Fibroblast of skin of scalp (primary cell): Measurements from ENCODE around the gene AMBP.

Experiments
- DNase-seq: peaks from one replicate; pipeline ENCODE4 v3.0.0-alpha.2; 2013

The AMBP gene

DNA sequence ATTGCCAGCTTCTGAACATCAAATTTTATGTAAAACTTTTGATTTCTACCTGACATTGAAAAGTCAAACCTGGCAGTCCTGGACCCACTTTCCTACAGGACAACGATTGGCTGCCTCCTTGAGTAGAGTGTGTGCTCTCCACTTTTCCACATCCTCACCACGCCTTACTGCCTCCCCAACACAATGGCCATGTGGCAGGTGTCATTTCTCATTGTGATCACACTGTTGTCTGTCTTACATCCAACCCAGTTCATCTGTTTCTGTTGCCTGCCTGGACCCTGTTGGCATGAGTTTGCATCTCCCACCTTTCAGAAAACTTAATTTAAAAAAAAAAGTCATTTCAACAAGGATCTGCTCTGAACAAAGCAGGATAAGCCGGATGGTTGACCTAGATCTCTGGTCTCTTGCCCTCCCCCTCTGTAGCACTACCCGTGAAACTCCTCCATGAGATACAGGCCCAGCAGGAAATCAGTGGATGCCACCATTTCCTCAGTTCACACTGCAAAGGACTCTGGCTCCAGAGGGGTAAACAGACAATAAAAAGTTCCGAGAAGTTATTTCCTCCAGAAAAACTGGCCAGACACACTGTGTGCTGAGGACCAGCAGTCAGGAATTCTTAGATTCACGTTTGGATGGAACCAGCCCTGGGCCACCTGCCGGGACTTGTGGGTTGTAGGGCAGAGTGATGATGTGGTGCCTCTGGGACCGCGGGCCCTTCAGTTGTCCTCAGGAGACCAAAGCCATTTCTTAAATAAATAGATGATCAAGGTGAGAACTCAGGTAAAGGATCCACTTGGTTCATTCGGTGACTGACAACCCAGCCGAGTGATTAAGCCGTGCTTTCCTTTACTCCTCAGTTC is 48.6 kb downstream of the AMBP start:
- DNase-seq, result no peak

DNA sequence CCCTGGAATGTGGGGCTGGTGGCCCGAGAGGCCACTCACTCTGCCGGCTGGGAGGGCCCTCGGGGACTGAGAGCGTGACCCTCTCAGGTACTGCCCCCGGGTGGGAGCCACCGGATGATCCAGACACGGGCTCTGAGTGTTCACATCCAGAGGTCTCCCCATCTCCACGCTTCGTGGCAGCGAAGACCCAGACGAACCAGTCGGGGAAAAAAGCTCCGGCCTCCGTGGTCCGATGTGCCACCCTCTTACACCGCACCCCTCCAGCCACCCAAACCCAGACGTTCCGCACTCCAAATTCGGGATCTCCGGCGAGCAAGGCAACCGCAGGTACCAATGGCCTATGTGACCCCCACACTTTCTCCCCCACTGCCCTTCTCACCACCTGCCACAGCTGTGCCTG is 49.5 kb downstream of the AMBP start:
- no peak for DNase-seq

DNA sequence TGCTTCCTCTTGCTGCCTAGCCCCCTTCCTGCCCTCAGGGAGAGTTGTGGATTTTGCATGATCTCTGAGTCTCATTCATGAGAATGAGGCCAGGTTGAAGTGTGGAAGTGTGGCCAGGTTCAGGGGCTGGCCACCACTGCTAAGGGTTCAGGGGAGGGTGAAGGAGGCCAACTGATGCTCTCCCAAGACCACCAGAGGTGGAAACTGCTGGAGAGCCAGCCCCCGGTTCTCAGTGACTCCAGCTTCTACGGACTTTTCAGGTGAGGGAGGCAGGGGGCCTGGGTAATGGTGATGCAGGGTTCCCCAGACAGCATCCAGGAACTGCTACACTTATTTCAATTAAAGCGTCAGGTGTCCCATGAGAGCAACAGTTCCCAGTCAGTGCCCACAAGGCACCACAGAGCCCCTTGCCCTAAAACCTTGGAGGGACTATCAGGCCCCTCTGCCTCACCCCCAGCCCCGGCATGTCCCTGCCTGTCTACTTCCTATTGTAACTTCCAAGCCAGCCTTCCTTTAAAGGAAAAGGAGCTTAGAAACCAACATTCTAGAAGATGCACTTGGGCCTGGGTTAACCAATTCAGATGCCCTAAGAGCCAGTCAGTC is 50.1 kb downstream of the AMBP start:
- DNase-seq, result no peak

- no peak for DNase-seq
Measured at GRCh38 chr9:114027159-114027862, 50.8 kb downstream of the AMBP start.

GRCh38 chr9:114026335-114026734 is 51.8 kb downstream of the AMBP start:
- no peak for DNase-seq

- DNase-seq, result no peak
Measured at GRCh38 chr9:114025760-114026159, 52.3 kb downstream of the AMBP start.

- peak; percentile 55 for DNase-seq
Measured at GRCh38 chr9:114025196-114025753, 52.8 kb downstream of the AMBP start.

DNA sequence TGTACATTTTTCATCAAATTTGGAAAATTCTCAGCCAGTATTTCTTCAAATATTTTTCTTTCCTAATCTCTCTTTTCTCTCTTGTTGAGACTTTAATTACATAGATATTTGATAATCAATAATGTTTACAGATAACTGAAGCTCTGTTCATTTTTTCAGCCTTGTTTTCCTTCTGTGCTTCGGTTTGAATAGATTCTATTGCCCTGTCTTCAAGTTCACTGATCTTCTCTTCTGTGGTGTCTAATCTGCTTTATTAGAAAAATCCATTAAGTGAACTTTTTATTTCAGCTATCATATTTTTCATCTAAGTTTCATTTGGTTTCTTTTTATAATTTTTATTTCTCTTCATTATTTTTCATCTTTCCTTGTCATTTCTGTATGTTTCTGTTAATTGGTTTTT is 54.1 kb downstream of the AMBP start:
- no peak for DNase-seq

- no peak for DNase-seq
Measured at GRCh38 chr9:114021578-114021977, 56.5 kb downstream of the AMBP start.

- DNase-seq, result no peak
Measured at GRCh38 chr9:114017741-114018715, 60.1 kb downstream of the AMBP start.

GRCh38 chr9:114016629-114017423 is 61.3 kb downstream of the AMBP start:
- DNase-seq, result no peak

DNA sequence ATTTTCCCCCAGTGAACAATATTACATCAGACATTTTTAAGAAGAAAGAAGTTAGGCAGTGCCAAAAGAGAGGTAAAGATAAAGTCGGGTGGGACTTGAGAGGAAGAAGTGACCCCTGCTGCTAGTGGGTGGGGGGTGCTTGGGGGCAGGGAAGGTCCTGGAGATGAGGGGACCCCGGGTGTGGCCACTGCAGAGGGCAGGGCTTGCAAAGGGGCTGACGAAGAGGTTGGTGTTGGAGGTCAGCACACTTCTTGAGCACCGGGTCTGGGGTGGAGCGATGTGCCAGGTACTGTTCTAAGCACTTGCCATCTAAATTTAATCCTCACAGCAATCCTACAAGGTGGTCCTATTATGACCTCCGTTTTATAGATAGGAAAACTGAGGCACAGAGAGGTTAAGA is 62.0 kb downstream of the AMBP start:
- no peak for DNase-seq

GRCh38 chr9:114015607-114016006 is 62.5 kb downstream of the AMBP start:
- no peak for DNase-seq

GRCh38 chr9:114014044-114014443 is 64.1 kb downstream of the AMBP start:
- DNase-seq, result no peak

GRCh38 chr9:114012126-114012525 is 66.0 kb downstream of the AMBP start:
- DNase-seq, result no peak

- DNase-seq, result no peak
Measured at GRCh38 chr9:114011313-114011712, 66.8 kb downstream of the AMBP start.
